ENCODE data around the gene PLPPR5.
A peak's percentile ranks its signal among the peaks of the same experiment; 100 is the strongest.

The PLPPR5 gene

GRCh38 chr1:98870959-98871903 lies 133.4 kb downstream of the PLPPR5 start:
- FAIRE-seq (peak; percentile 84), DNase-seq (ENCODE audit: extremely low spot score, insufficient read length, low read depth) (peak; percentile 7)

GRCh38 chr1:98865796-98866195 lies 138.9 kb downstream of the PLPPR5 start:
- FAIRE-seq = no peak
- DNase-seq (ENCODE audit: extremely low spot score, insufficient read length, low read depth) = no peak

- FAIRE-seq (no peak), DNase-seq (ENCODE audit: extremely low spot score, insufficient read length, low read depth) (no peak)
These were observed 144.3 kb downstream of the PLPPR5 start for GRCh38 chr1:98860329-98860728.

GRCh38 chr1:98854137-98854536 lies 150.5 kb downstream of the PLPPR5 start:
- no peak for DNase-seq (ENCODE audit: extremely low spot score, insufficient read length, low read depth)
- no peak for FAIRE-seq

GRCh38 chr1:98849969-98850636 lies 154.6 kb downstream of the PLPPR5 start:
- no peak for DNase-seq (ENCODE audit: extremely low spot score, insufficient read length, low read depth)
- FAIRE-seq = no peak

- no peak for FAIRE-seq
- DNase-seq (ENCODE audit: extremely low spot score, insufficient read length, low read depth) = no peak
These were observed 162.4 kb downstream of the PLPPR5 start for GRCh38 chr1:98842241-98842640.
